Thymus (tissue), 11 donors: Measurements from ENCODE around the gene IL22. TPM values are rescaled to one million over a fixed set of nuclear protein-coding genes. Genes with fewer than 3 reads are reported as not detected.

Experiments
- DNase-seq, 9 donors: peaks; one replicate each; pipeline ENCODE4 v3.0.0-alpha.2; 2013; ENCODE audit warnings: low spot score in 9 of 9, low read depth in 6 of 9, missing footprints in 1 of 9
- H3K27ac ChIP-seq, 2 donors: one replicate each; pipeline ENCODE4 v1.5.1; 2013; ENCODE audit warnings: control low read depth in 1 of 2, low read depth in 1 of 2, low read length in 1 of 2, mild to moderate bottlenecking in 1 of 2, moderate library complexity in 1 of 2
- H3K27me3 ChIP-seq, 2 donors: one replicate each; pipeline ENCODE4 v1.5.1; 2013; ENCODE audit warnings: low read length in 1 of 2; ENCODE audit not compliant: control insufficient read depth in 2 of 2, insufficient read depth in 1 of 2
- H3K36me3 ChIP-seq, 2 donors: one replicate each; pipeline ENCODE4 v1.5.1; 2013; ENCODE audit warnings: low read length in 1 of 2, mild to moderate bottlenecking in 1 of 2, moderate library complexity in 1 of 2; ENCODE audit not compliant: control insufficient read depth in 2 of 2, insufficient read depth in 2 of 2
- H3K4me1 ChIP-seq, 2 donors: one replicate each; pipeline ENCODE4 v1.5.1; 2013; ENCODE audit warnings: low read length in 2 of 2; ENCODE audit not compliant: control insufficient read depth in 2 of 2, insufficient read depth in 2 of 2
- H3K4me3 ChIP-seq, 2 donors: one replicate each; pipeline ENCODE4 v1.5.1; 2013; ENCODE audit warnings: low read length in 2 of 2, control low read depth in 1 of 2, mild to moderate bottlenecking in 1 of 2
- H3K9me3 ChIP-seq, 2 donors: one replicate each; pipeline ENCODE4 v1.5.1; 2013; ENCODE audit warnings: low read length in 1 of 2, mild to moderate bottlenecking in 1 of 2; ENCODE audit not compliant: control insufficient read depth in 2 of 2, insufficient read depth in 1 of 2
- WGBS: extraction: QIAGEN DNeasy Blood & Tissue Kit; methylation state at CpG from one replicate; pipeline ENCODE4 v1.1.7; 2013; 5-methylcytosine and 5-hydroxymethylcytosine counted together
- polyA plus RNA-seq: library from polyadenylated mRNA; stranded (reverse); fragments of 200-250 nt; gene quantifications from one replicate; pipeline ENCODE4 v1.2.3, GENCODE V29; 2013
- total RNA-seq: library from RNA; stranded (reverse); fragments of 120-200 nt; gene quantifications from one replicate; pipeline ENCODE4 v1.2.4, GENCODE V29; 2013
- donor health status: healthy.

Gene IL22
- total and polyA plus RNA-seq, 2 donors, result 0.38 to 1.1 TPM

DNA sequence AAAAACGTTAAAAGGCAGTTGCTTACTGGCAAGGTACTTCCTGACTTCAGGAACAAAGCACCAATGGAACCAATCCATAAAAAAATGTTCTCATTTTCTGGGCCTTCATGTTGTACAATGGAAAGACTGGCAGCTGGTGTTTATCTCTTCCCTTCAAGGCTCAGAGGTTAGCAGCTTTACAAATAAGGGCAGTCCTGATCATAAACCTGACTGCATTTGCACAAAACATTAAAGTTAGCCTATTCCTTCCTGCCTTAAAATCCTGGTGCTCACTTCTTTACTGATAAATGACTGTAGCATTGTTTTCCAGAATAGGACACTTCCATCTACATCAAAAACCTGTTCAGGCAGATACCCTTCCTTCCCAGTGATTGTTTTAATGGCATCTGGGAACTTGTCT lies 47.0 kb downstream of the IL22 start:
- WGBS, result 55% methylated on average over 1 of the region's 1 CpG
- Histone ChIP-seq H3K4me3 (no peak overlapping the region), H3K4me1 (peaks cover 0 to 2% of the 10 kb centered on the region in 2 donors), H3K36me3 (no peaks in the 10 kb centered on the region), H3K9me3 (no peaks in the 10 kb centered on the region), H3K27ac (no peak overlapping the region), H3K27me3 (no peaks in the 10 kb centered on the region)
- no peak for DNase-seq

DNA sequence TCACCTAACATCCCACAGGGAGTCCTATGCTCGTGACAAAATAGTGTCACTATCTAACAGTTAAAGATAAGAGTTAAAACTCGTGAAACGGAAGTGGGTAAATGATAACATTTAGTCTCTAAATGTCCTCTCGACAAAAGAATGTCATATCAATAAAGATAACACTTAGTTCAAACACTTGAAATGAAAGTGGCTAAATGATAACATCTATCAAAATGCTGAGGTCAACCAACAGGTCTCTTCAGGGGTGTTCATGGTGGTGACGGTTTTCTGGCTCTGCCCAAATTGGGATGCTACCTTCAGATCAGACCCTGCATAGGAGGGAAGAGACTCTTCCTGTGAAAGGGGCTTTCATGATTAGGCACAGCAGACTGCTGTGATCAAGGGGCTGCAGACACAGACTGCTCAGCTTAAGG lies 49.9 kb downstream of the IL22 start:
- Histone ChIP-seq H3K36me3 (no peaks in the 10 kb centered on the region), H3K27ac (no peak overlapping the region), H3K4me1 (peaks cover 2 to 11% of the 10 kb centered on the region in 2 donors), H3K27me3 (no peaks in the 10 kb centered on the region), H3K4me3 (no peak overlapping the region), H3K9me3 (peaks cover 0 to 3% of the 10 kb centered on the region in 2 donors)
- peak in 2 of 9 donors; percentile 14 to 24 for DNase-seq
- 81% methylated on average over 5 of the region's 5 CpGs for WGBS

DNA sequence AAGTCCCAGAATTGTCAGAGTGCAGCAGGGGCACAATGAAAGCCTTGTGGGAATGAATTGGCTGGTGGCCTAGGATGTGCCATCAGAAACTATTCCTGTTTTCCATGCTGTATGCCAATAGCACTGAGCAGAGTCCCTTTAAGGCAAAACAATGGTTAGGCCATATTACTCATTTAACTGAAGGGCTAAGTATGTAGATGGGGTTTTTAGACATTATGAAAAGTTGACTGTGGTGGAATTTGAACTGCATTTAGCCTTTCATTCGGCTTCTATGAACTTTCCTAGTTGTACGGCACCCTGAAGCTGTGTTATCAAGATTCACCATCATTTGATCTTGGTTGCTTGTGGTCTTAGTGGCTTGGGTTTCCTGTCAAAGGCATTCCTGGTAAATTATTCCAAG lies 52.5 kb downstream of the IL22 start:
- peak in 1 of 9 donors; percentile 13 for DNase-seq
- no peaks in the 10 kb centered on the region for H3K27me3 ChIP-seq
- H3K4me3 ChIP-seq, result no peak overlapping the region
- H3K4me1 ChIP-seq, result peaks cover 2 to 11% of the 10 kb centered on the region in 2 donors
- peaks cover 0 to 3% of the 10 kb centered on the region in 2 donors for H3K9me3 ChIP-seq
- H3K36me3 ChIP-seq, result no peaks in the 10 kb centered on the region
- H3K27ac ChIP-seq, result no peak overlapping the region
- WGBS, result 17% methylated on average over 2 of the region's 2 CpGs

DNA sequence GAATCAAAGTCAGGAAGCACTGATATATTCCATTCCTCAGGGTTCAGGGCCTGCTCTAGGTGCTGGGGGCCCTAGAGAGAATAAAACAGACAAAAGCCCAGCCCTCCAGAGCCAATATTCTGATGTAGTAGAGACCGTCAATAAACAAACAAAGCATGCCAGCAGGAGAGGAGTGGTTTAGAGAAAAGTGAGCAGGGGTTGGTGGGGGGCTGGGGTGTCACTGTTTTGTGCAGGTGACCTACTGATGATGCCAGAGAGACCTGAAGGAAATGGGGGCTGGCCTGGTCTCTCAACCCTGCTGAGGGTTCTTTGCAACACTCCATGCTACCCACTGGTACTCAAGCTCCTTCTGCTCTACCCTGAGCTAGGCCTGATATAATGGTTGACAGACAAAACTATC lies 54.3 kb downstream of the IL22 start:
- no peak for DNase-seq
- no peaks in the 10 kb centered on the region for H3K27me3 ChIP-seq
- no peaks in the 10 kb centered on the region for H3K36me3 ChIP-seq
- H3K9me3 ChIP-seq, result peaks cover 0 to 3% of the 10 kb centered on the region in 2 donors
- H3K4me3 ChIP-seq, result no peak overlapping the region
- WGBS, result 98% methylated on average over 1 of the region's 1 CpG
- no peak overlapping the region for H3K27ac ChIP-seq
- H3K4me1 ChIP-seq, result peaks cover 2 to 11% of the 10 kb centered on the region in 2 donors

DNA sequence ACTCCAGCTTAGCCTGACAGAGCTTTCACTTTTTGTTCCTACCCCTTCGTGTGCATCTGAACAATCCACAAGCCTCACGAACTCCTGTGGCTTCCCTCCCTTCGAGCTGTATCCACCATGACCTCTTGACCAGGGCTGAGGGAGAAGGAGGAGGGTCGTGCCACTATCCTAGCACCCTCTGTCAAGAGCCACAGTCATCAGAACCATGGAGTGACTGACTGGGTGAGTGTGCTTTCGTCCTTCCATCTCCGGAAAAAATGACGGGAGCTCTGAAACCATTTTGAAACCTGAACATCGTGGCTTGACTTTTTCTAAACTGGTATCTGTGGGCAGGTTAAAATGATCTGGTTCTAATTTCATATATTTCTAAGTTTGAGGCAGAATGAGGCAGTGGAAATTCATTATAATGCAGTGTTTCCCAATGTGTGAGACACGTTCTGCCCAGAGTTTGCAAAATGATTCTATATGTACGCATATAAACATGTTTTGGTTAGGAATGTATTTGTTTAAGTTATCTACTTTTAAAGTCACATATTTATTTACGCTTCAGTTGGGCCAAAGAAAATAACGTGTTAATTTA lies 54.8 kb downstream of the IL22 start:
- Histone ChIP-seq H3K9me3 (peaks cover 0 to 3% of the 10 kb centered on the region in 2 donors), H3K4me1 (peaks cover 2 to 11% of the 10 kb centered on the region in 2 donors), H3K27me3 (no peaks in the 10 kb centered on the region), H3K4me3 (no peak overlapping the region), H3K27ac (no peak overlapping the region), H3K36me3 (no peaks in the 10 kb centered on the region)
- no peak for DNase-seq
- 96% methylated on average over 12 of the region's 12 CpGs for WGBS

Other genes with a start within 250 kb of the IL22 start
- 1.2 TPM for gene IFNG, start 93.9 kb downstream of the IL22 start, total RNA-seq
- gene IFNG, start 93.9 kb downstream of the IL22 start, polyA plus RNA-seq, result 1.9 TPM
- not detected for gene IL26, start 27.8 kb downstream of the IL22 start, total RNA-seq
- gene IL26, start 27.8 kb downstream of the IL22 start, polyA plus RNA-seq, result 0.07 TPM
- gene MDM1, start 78.8 kb upstream of the IL22 start, total RNA-seq, result 28.5 TPM
- gene MDM1, start 78.8 kb upstream of the IL22 start, polyA plus RNA-seq, result 27.6 TPM